Ovary (tissue), 9 donors: ENCODE data around the gene IDH2. TPM values are rescaled to one million over a fixed set of nuclear protein-coding genes. Genes with fewer than 3 reads are reported as not detected.

Source experiments
- DNase-seq, 5 donors: peaks; one replicate each; pipeline ENCODE4 v3.0.0-alpha.2; 2019 to 2020
- H3K27ac ChIP-seq, 2 donors: fragments of 200-600 bp; one replicate each; pipeline versions ENCODE4 v1.5.1 to v1.8.0; 2019 to 2022
- H3K27me3 ChIP-seq: fragments of 200-600 bp; one replicate; pipeline ENCODE4 v1.8.0; 2022
- H3K36me3 ChIP-seq: fragments of 200-600 bp; sonication (generic); one replicate; pipeline ENCODE4 v1.5.1; 2019
- H3K4me1 ChIP-seq: one replicate; pipeline ENCODE4 v1.8.1; 2013; ENCODE audit warnings: mild to moderate bottlenecking, moderate library complexity; ENCODE audit not compliant: insufficient read depth
- H3K4me3 ChIP-seq: fragments of 200-600 bp; sonication (generic); one replicate; pipeline ENCODE4 v1.5.1; 2017
- H3K9me3 ChIP-seq, 2 donors: fragments of 200-600 bp in 1 of 2; sonication (generic) in 1 of 2; one replicate each; pipeline versions ENCODE4 v1.5.1 to v1.8.1; 2013 to 2019; ENCODE audit warnings: mild to moderate bottlenecking in 1 of 2, moderate library complexity in 1 of 2
- CTCF ChIP-seq, 3 donors: fragments of 450-650 bp in 2 of 3; fragments of 200-600 bp in 1 of 3; IDR thresholded peaks; one replicate each; pipeline versions ENCODE4 v1.5.1 to v1.8.0; 2016 to 2022; ENCODE audit warnings: antibody characterized with exemption in 3 of 3, mild to moderate bottlenecking in 1 of 3
- EP300 ChIP-seq: sonication (generic); formaldehyde crosslinking; IDR thresholded peaks from one replicate; pipeline ENCODE4 v1.6.1; 2017; ENCODE audit warnings: antibody characterized with exemption
- POLR2A ChIP-seq: fragments of 450-650 bp; IDR thresholded peaks from one replicate; pipeline ENCODE4 v1.6.1; 2017; ENCODE audit warnings: antibody characterized with exemption, mild to moderate bottlenecking, moderate library complexity
- WGBS, 3 donors: extraction: QIAGEN DNeasy Blood & Tissue Kit in 1 of 3; methylation state at CpG; one replicate each; pipeline versions ENCODE4 v1.1.5 to v1.1.7; 2013 to 2017; 5-methylcytosine and 5-hydroxymethylcytosine counted together
- intact Hi-C, 4 donors: fragments of 100-400 bp; cut with DNase I; formaldehyde crosslinking; loops; one replicate each; pipeline versions ENCODE4 v1.11.0 to v1.15.1; 2022 to 2023
- polyA plus RNA-seq, 2 donors: library from polyadenylated mRNA; stranded (reverse); fragments of 200-250 nt in 1 of 2; fragments of 350-450 nt in 1 of 2; fragmentation: Illumina TruSeq in 1 of 2; extraction: RNeasy Lipid Tissue Mini Kit (QIAGEN cat#74804) in 1 of 2; gene quantifications; one replicate each; pipeline ENCODE4 v1.2.3, GENCODE V29; 2013 to 2014
- total RNA-seq, 7 donors: library from RNA; depleted of rRNA in 2 of 7; stranded (reverse); fragments of >200 nt in 2 of 7; fragmentation: NEBNext Ultra II Directional in 3 of 7; extraction: Animal tissue kit (Norgen Biotek cat#: 25700) in 3 of 7; gene quantifications; one replicate each; pipeline versions ENCODE4 v1.1.0 to v1.2.4, GENCODE V29; 2016 to 2023
- donor health status: DM: no; HTN: no; CAD: no; lungs with moderate emphysema.
- donor health status: DM: no; HTN: no; CAD: no.
- donor health status: Bipolar disorder and iron deficiency.
- donor health status: DM: yes; HTN: yes; CAD: no.
- donor health status: DM: no; HTN: no; CAD: no.
- donor health status: DM: yes; HTN: yes; CAD: no.

IDH2 gene
- total and polyA plus RNA-seq, 9 donors = 13.7 to 44.6 (median 25.4) TPM

GRCh38 chr15:90084876-90085423, 17.3 kb downstream of the IDH2 start:
- TF ChIP-seq POLR2A = no peak
- TF ChIP-seq EP300 = no peak
- TF ChIP-seq CTCF (IDR thresholded peaks at IDR 0.05) = no peak
- intact Hi-C loops = loop anchor here in 1 of 4 donors (10.0 kb wide), 2 partner anchors 140 to 180 kb away; no protein-coding TSS in a partner anchor
- 88 to 92% (median 88%) methylated on average over 17 to 18 of the region's 18 CpGs for WGBS, 3 donors
- Histone ChIP-seq H3K36me3 (no peaks in the 10 kb centered on the region), H3K4me3 (no peak overlapping the region), H3K27me3 (no peaks in the 10 kb centered on the region), H3K9me3 (no peaks in the 10 kb centered on the region), H3K27ac (no peak overlapping the region), H3K4me1 (peaks cover 3% of the 10 kb centered on the region)
- DNase-seq = no peak

- WGBS, 3 donors = 65 to 73% (median 66%) methylated on average over 14 of the region's 14 CpGs
- H3K4me1 ChIP-seq = peaks cover 3% of the 10 kb centered on the region
- H3K27ac ChIP-seq = no peak overlapping the region
Measured at GRCh38 chr15:90083954-90084607, 18.2 kb downstream of the IDH2 start.

GRCh38 chr15:90083419-90083818, 18.8 kb downstream of the IDH2 start:
- no peaks in the 10 kb centered on the region for H3K9me3 ChIP-seq
- no peaks in the 10 kb centered on the region for H3K36me3 ChIP-seq
- intact Hi-C loops = loop anchor here in 1 of 4 donors (10.0 kb wide), 2 partner anchors 141 to 179 kb away; no protein-coding TSS in a partner anchor
- no peak overlapping the region for H3K4me3 ChIP-seq
- H3K27me3 ChIP-seq = no peaks in the 10 kb centered on the region
- H3K27ac ChIP-seq = no peak overlapping the region
- DNase-seq = no peak
- peaks cover 3% of the 10 kb centered on the region for H3K4me1 ChIP-seq
- 93 to 95% (median 95%) methylated on average over 5 of the region's 5 CpGs for WGBS, 3 donors
- TF ChIP-seq POLR2A (no peak), CTCF (IDR thresholded peaks at IDR 0.05) (no peak), EP300 (no peak)

More at GRCh38 chr15:90083954-90084607, 18.2 kb downstream of the IDH2 start:
- Histone ChIP-seq H3K9me3 (no peaks in the 10 kb centered on the region), H3K27me3 (no peaks in the 10 kb centered on the region), H3K36me3 (no peaks in the 10 kb centered on the region), H3K4me3 (no peak overlapping the region)
- intact Hi-C loops = loop anchor here in 1 of 4 donors (10.0 kb wide), 2 partner anchors 141 to 179 kb away; no protein-coding TSS in a partner anchor
- DNase-seq = no peak
- no peak for TF ChIP-seq POLR2A
- no peak for TF ChIP-seq EP300
- no peak for TF ChIP-seq CTCF (IDR thresholded peaks at IDR 0.05)

GRCh38 chr15:90082140-90082715, 20.0 kb downstream of the IDH2 start:
- DNase-seq = no peak
- Histone ChIP-seq H3K27me3 (no peaks in the 10 kb centered on the region), H3K9me3 (no peaks in the 10 kb centered on the region), H3K4me3 (no peak overlapping the region), H3K4me1 (no peaks in the 10 kb centered on the region), H3K27ac (no peak overlapping the region), H3K36me3 (no peaks in the 10 kb centered on the region)
- 25 to 39% (median 33%) methylated on average over 9 of the region's 9 CpGs for WGBS, 3 donors
- intact Hi-C loops = loop anchor here in 1 of 4 donors (10.0 kb wide), 2 partner anchors 143 to 177 kb away; no protein-coding TSS in a partner anchor
- TF ChIP-seq POLR2A = no peak
- no peak for TF ChIP-seq CTCF (IDR thresholded peaks at IDR 0.05)
- TF ChIP-seq EP300 = no peak
